ENCODE data around the gene VPS41.

VPS41 gene

GRCh38 chr7:38905056-38905759 lies 3.8 kb downstream of the VPS41 start:
- DNase-seq, result no peak

- no peak for DNase-seq
These were observed 5.9 kb downstream of the VPS41 start for GRCh38 chr7:38903057-38903456.

GRCh38 chr7:38902449-38902848 lies 6.5 kb downstream of the VPS41 start:
- no peak for DNase-seq

- no peak for DNase-seq
These were observed 15.9 kb downstream of the VPS41 start for GRCh38 chr7:38893061-38893460.

GRCh38 chr7:38890597-38890996 lies 18.4 kb downstream of the VPS41 start:
- no peak for DNase-seq

GRCh38 chr7:38889872-38890432 lies 19.0 kb downstream of the VPS41 start:
- no peak for DNase-seq

- no peak for DNase-seq
These were observed 19.9 kb downstream of the VPS41 start for GRCh38 chr7:38889079-38889478.

GRCh38 chr7:38886265-38886664 lies 22.7 kb downstream of the VPS41 start:
- no peak for DNase-seq

- no peak for DNase-seq
These were observed 25.3 kb downstream of the VPS41 start for GRCh38 chr7:38883706-38884105.

- no peak for DNase-seq
These were observed 26.9 kb downstream of the VPS41 start for GRCh38 chr7:38881947-38882684.

- no peak for DNase-seq
These were observed 28.0 kb downstream of the VPS41 start for GRCh38 chr7:38881015-38881414.

- DNase-seq, result no peak
These were observed 28.5 kb downstream of the VPS41 start for GRCh38 chr7:38880454-38880853.

GRCh38 chr7:38880035-38880434 lies 29.0 kb downstream of the VPS41 start:
- DNase-seq, result no peak

- DNase-seq, result no peak
These were observed 30.1 kb downstream of the VPS41 start for GRCh38 chr7:38878694-38879457.

GRCh38 chr7:38873433-38873832 lies 35.6 kb downstream of the VPS41 start:
- no peak for DNase-seq

GRCh38 chr7:38872202-38872601 lies 36.8 kb downstream of the VPS41 start:
- no peak for DNase-seq

GRCh38 chr7:38870147-38870546 lies 38.8 kb downstream of the VPS41 start:
- DNase-seq, result no peak

- DNase-seq, result no peak
These were observed 45.2 kb downstream of the VPS41 start for GRCh38 chr7:38863601-38864291.

- DNase-seq, result no peak
These were observed 46.3 kb downstream of the VPS41 start for GRCh38 chr7:38862666-38863065.

GRCh38 chr7:38858259-38858884 lies 50.6 kb downstream of the VPS41 start:
- DNase-seq, result no peak

- no peak for DNase-seq
These were observed 53.1 kb downstream of the VPS41 start for GRCh38 chr7:38855867-38856266.

- no peak for DNase-seq
These were observed 53.6 kb downstream of the VPS41 start for GRCh38 chr7:38855386-38855785.

Data from CD4-positive, alpha-beta T cell treated with Interleukin-6 for 4 hours (primary cell).